Activated CD4-positive, CD25-positive, alpha-beta regulatory T cell (primary cell): Measurements from ENCODE around the gene RBMS3.
"Not testable (repeated sequence)": the region's sequence is repeated elsewhere in the genome, so short reads cannot be mapped to it uniquely, and the experiment has no call there.

Experiments
- DNase-seq, 4 experiments: peaks; one replicate each; lab custom pipeline; 2025; lab: John Stamatoyannopoulos, UW

The RBMS3 gene

DNA sequence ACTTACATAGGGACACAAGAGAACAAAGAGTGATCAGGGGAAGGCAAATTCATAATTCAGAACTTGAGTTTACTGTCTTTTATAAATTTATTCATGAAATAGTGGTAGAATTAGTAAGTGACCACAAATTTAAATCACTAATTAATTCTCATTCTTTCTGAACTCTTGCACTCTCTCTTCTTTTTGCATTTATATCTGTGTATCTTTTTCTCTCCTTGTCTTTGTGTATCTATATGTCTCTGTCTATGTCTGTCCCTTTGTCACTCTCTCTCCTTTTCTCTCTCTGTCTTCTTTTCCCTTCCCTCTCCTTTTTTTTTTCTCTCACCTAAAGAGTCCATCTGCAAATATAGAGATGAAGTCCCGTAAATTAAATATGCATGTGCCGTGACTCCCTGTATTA is 31.5 kb downstream of the RBMS3 start:
- DNase-seq = no peak

DNA sequence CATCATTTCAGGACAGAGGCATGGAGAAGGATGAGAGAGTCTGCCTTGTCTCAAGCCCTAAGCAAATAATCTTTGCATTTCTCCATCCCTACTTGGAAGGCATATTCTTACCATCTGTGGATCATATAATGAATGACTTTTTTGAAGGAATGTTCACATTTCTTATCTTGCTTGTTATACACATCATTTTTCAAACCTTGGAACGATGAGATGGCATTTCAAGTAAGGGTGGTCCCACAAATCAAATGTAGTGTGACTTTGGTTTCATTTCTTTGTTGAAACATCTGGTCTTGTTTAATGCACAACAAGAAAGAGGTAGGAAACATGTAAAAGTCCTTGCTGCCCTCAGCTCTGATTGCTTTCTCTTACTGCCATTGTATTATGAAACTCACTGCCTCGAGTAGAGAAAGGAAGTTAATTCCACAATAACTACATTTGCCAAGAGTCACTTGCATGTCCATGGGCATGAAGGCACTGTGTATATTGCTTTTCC is 32.1 kb downstream of the RBMS3 start:
- no peak for DNase-seq

DNA sequence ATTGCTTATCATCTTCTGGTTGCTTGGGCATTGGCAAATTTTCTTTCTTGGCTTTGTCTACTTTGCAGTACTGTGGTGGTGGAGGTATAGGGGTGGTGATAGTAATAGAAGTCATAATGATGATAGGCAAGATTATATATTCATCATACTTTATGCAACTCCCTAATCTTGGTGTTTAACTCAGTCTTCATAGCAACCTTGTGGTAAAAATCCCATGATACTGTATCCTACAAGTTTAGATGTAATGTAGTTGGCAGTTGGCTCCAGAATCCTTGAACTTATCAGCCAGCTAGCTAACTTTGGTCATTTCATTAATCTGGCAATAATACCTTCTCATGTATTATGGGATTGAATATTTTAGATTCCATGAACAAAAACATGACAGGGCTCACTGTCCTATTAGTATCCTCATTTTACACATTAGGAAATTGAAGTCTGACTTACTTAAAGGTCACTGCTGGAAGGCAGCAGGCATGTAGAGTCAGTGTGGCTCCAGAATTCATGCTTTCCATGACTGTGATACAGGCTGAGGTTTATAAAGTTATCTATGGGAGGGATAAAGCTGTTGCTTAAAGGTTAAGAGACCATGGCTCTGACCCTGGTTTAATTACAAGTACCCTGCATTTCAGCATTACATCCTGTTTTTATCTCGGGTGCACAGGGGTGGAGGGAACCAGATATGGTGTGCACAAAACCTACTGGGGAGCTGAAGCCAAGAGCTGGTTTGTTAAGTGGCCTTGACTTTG is 33.3 kb downstream of the RBMS3 start:
- DNase-seq = no peak

DNA sequence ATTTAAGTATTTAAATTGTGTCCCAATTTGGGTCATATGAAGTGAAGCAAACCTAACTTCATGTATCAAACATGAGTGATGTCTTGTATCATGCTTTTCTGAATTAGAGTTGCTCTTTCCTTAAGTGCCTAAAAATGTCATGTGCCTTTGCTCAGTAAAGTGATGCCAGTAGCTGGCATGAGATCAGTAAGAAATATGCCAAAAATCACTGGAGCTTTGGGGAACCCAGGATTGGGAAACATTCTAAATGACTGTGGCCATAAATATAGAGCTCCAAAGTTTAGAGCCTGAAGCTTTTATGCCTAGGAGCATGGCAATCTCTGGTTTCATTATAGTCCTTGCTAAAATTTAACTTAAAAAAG is 33.8 kb downstream of the RBMS3 start:
- no peak for DNase-seq

DNA sequence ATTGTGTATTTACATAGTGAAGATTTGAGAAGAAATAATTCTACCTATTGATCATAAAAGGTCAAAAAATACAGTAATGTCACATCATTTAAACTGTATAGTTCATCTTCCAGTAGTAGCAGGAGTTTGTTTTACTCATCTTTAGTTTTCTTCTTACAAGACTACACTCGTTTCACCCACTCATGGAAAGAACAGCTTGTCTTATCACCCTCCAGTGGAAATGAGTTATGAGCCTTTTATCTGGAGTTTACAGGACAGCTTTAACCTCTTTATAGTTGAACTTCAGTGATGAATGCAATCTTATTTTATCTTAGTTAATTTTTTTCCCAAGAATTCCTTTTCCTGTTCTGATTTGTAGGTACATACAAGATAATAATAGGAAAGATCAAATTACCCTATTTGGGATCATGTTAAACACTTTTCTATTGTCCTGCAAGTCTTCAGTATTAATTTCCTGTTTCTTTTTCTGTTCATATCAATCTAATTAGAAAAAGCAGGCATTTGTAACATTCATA is 36.8 kb downstream of the RBMS3 start:
- DNase-seq = no peak

DNA sequence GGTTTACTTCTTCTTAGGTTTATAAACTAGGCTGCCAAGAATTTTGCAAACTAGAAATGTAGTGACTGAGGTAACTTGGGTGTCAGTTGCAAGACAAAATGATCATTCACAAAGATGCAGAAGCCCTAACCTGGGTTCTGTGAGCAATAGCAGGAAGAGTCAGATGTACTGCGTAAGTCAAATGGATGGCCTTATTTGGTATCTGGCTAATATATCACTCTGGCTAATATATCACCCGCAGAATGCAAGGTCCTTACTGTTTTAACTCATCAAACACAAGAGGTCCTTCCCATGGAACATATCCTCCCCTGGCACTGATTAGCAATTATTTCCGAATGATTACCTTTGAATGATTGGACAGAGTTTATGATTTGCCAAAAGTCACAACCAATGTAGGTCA is 37.4 kb downstream of the RBMS3 start:
- DNase-seq = no peak

DNA sequence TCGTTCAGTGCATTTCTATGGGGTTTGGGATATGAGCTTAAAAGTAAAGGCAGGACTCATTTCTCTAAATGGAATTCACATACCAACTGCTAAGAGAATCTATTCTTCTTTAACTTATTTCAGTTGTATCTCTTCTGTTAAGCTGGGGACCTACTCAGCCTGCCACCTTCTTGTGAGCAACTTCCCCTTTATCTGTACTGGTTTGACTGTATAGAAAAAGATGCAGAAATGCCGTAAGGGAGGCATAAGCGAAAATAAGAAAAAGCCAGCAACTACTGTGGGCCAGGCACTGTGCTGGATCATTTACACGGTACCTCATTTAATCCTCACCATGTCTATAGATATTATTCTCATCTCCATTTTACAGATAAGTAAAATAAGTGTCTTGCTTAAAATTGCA is 38.4 kb downstream of the RBMS3 start:
- DNase-seq = no peak

DNA sequence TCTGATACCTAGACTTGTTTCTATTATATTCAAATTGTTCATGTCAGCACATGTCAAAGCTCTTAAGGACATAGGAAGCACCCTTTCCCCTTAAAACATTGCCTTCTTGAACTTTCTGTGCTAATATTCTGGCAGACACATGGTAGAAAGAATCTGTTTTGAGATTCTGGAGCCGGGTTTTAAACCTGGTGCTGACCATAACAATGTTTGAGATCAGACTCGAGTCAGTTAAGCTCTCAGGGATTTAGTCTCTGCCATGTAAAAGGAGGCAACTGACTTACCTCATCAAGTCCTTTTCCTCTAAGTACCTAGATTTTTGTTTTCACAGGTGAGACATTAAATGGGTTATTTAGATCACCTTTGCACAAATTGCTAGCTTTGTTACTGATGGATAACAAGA is 38.9 kb downstream of the RBMS3 start:
- no peak for DNase-seq

DNA sequence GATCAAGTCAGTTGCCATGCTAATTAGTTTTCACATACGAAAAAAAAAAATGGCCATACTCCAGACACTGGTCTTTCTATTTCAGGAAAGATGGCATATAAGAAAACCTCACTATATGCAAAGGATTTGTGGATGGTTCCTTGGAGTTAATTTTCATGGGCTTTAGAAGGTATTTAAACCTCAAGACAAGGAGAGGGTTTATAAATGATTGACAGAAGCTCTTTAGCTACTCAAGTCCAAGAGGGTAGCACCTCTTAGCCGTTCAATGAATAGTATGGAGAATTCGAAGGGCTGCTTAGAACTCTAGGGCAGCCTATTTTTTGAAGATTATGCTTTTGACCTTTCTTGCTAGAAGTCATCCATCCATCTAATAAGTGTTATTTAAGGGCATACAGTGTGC is 41.7 kb downstream of the RBMS3 start:
- no peak for DNase-seq

DNA sequence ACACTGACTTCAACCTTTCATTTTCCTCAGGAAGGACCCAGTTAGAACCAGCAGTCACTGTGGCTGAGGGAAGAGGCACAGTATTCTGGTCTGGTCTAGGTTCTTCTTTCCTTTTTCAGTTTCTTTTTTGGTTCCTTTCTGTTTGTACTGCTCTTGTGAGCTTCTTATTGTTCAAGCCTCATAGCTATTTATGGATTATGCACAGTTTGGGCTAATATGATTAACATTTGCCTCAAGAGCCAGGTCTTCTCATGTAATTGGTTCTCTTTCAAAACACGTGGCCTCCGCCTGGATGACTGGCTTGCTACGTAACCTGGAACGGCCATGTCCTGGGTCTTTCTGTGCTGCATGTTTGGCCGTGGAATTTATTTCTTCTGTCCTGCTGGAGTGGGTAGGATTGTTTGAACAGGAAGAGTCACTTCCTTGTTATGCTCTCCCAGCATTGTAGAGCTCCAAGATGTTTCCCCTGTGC is 43.3 kb downstream of the RBMS3 start:
- DNase-seq = no peak

DNA sequence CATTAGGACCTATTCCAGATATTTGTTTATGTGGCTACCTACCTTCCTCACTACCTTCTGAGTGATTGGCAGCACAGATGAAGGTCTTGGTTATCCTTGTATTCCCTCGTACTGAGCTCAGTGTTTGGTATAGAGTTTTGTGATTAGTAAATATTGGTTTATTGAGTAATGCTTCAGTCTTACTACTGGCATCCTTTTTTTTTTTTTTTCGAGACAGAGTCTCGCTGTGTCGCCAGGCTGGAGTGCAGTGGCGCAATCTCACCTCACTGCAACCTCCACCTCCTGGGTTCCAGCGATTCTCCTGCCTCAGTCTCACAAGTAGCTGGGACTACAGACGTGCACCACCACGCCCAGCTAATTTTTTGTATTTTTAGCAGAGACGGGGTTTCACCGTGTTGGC is 45.7 kb downstream of the RBMS3 start:
- DNase-seq = not testable (repeated sequence)

DNA sequence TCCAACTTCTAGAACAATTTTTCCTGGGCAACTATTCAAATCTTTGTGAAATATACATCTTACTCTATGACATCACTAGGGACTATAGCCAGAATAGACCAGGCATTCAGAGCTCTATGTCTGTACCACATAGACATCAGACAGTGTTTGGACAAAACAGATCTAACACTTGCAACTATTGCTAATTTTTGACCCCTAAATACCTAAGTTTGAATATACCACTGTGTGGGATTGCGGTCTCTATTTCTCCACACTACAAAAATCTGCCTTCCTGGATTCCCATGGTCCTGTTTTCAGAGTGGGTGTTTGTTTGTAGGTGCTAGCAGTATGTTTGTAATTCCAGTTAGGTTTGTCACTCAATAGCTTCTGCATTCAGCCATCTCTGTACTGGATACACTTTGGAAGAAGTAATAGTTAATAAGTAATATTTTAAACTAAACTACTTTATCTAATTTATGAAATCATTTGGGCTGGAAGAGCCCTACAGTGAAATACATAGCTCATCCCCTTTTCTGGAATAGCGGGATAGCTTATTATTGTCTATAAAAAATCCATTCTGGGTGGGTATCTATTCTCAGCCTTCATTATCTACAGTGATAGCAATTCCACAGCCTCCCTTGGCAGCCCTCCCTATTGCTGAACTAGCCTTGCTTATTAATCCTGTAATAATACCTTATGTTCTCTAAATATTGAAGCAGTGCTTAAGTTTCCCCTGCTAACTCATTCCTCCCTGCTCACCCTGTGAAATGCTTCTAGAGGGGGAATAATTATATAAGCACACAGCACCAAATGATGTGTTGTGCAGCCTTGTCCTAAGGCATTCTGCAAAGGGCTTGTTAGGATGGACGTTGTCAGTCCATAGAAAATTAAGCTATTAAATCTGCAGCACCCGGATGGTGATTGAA is 49.4 kb downstream of the RBMS3 start:
- DNase-seq = no peak

DNA sequence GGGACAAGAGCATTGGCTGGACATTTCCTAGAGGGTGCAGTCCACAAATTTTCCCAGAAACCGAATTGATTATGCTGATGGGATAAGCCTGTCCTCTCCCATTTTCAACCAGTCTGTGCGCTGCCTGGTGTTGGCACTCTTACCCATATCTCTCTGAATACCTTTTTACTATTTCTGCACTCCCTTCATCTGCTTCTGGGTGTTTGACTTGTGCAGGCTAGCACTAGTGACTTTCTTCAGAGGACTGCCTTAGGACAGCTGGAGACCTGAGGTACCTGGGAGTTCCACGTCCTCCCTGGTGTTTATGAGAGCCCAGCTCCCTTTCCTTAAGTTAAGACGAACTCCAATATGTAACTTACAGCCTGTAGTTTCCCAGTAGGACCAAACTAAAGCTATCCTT is 50.2 kb downstream of the RBMS3 start:
- DNase-seq = no peak

DNA sequence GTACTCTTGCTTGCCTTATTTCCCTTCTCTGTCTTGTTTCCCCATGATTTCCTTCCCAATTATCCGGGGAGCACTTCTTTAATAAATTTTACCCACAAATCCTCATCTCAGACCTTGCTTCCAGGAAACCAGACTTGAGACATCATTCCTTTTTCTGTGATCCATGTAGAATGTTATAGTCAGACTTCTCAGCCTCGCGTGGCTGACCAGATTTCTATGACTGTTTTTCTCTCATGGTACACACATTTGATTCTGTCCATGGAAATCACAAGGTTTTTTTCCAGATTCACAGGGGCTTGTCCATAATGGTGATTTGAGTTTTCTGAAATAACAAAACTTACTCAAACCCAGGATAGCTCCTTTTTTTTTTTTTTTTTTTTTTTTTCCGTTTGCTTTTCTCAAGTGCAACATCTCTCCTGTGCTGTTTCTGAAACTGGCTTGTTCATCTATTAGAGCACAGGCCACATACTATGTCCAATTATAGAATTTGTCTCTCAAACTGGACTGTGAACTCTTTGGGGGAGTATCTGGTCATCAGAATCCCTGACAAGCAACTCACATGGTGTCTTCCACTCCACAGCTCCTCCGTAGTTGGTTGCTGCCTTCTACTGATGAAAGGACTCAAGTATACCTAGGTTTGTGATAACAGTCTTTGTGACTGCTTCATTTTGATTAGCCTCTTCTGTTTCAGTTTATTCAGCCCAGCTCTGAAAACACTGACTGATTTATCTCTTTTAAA is 50.8 kb downstream of the RBMS3 start:
- DNase-seq = no peak

DNA sequence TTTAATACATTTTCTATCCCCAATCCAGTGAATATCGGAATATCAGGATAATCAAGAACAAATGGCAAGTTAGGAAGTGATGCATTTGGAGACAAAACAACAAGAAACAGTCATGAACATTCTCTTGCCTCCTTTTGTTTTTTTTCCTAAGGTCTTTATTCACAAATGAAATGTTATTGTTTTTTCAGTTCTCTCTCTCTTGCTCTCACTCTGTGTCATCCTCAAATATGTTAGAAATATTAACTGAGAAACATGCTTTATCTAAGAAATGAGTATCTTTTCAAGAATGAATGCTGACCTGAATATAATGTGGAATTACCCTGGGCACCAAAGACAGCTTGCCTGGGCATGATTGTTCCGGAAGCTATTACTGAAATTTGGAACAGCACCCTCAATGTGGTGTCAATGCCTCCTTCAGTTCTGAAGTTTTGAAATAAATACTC is 51.3 kb downstream of the RBMS3 start:
- DNase-seq = no peak

DNA sequence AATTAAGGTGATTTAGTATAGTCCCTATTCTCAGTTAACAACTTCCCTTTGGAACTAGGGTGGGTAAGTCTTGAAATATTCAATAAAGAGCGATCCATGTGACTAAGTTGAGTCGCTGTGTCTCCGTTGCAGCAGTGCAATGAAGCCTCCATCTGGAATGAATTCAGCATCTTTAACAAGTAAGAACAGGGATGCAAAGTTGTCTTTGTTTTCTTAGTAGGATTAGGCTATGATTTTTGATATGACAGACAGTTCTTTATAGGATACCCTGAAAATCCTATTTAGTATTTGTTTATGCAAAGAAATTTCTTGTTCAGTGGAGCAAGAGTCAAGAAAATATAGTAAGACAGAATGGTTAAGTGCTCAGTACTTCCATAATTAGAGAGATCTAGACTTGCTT is 52.7 kb downstream of the RBMS3 start:
- DNase-seq = no peak

DNA sequence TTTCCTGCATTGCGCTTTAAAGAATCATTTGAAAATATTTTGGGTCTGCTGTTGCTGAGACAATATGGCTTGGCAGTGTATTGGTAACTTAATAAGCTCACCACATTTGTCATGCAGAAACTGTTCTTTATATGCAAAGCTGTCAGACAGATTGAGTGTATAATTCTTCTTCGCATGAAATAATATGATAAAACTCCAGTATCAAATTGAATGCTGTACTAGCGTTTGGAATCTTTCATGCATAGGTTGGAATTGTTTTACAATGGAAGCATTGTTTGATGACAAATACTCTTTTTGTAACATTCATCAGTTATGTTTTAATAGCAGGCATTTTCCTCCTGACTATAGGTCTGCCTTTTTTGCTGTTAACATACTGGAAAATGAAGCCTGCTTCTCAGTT is 53.8 kb downstream of the RBMS3 start:
- no peak for DNase-seq

DNA sequence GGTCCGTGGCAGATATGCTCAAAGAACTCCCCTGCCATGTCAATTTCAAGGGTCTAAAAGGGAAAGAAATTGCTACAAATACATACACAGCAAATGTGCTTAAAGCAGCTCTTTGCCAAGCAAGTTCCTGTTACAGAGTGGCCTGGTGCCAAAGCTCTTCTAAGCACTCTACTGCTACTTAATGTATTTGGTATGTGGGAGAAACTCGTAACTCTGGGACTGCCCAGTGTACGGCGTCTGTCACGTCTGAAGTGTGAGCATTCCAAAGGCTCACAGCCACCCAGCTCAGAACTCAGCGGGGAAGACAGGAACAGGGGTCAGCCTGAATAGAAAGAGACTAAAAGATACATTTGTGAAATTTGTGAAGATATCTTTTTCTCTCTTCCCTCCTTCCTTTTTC is 54.6 kb downstream of the RBMS3 start:
- DNase-seq = no peak

DNA sequence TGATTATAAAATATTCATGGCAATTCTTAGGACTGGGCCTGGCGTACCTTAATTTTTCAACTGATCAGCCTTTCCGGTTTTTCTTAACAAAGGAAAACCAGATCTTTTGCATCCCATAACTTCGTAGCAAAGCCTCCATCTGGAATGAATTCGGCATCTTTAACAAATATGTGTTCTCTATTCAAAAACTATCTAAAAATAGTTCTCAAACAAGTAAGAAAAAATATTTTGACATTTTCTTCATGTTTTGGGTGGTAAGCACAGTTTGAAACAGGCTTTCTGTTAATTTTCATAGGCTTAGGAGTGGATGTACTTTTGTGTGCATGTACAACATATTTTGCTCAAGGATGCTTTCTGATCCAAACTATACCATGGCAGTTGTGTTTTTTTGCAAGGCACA is 55.1 kb downstream of the RBMS3 start:
- DNase-seq = no peak

DNA sequence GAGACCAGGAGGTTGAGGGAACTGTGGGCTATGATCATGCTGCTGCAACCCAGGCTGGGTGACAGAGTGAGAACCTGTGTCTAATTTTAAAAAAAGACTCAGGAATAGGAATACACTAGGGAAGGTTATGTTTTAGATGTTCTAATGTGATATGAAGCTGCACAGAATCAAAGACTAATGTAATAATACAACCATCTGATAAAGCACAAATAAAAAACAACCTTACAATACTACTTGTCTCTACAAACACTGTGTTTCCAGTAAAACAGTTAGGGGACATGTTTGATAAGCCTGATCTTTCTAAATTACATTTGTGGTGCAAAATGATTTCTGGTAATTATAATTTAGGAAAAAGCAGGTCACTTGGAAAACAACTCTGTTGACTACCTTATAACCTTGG is 56.7 kb downstream of the RBMS3 start:
- DNase-seq = no peak

DNA sequence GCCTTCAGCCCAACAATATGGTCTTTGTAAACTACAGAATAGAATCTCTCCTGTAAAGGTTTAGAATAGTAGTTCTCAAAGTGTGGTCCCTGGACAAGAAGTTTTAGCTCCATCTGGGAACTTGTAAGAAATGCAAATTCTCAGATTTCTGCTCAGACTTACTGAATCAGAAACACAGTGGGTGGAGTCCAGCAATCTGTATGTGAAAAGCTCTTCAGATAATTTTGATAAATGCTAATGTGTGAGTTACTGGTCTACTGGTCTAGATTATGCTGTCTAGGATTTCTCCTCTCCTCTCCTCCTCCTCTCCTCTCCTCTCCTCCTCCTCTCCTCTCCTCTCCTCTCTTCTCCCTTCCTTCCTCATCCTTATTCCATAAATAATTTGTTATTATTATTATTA is 57.5 kb downstream of the RBMS3 start:
- DNase-seq = no peak
